ENCODE results near the gene TAS2R8. TPM values are rescaled to one million over a fixed set of nuclear protein-coding genes. Genes with fewer than 3 reads are reported as not detected.

TAS2R8 gene
- total RNA-seq, 1 experiment from 2014 or later: not detected

- DNase-seq (ENCODE audit: extremely low read depth, low read depth): no peak
Observed at GRCh38 chr12:10756194-10756593, 50.9 kb downstream of the TAS2R8 start.

Small RNA genes within 50 kb of the gene (small RNA-seq; reads per million reads assigned to genes)
- 0 reads per million in 2 experiments for gene PRR4

Other genes with a start within 250 kb of the TAS2R8 start
- 41.6 and 47.6 TPM in 2 replicates for gene MAGOHB, start 193.7 kb downstream of the TAS2R8 start, total RNA-seq (2014; rRNA removed; shearing (Covaris generic))
- 0.38 and 0.89 TPM in 2 replicates for gene STYK1, start 133.2 kb downstream of the TAS2R8 start, total RNA-seq (2014; rRNA removed; shearing (Covaris generic))
- gene YBX3, start 84.0 kb downstream of the TAS2R8 start, total RNA-seq (2014; rRNA removed; shearing (Covaris generic)): 193 and 216 TPM in 2 replicates
- not detected in 2 replicates for gene TAS2R7, start 4.7 kb downstream of the TAS2R8 start, total RNA-seq (2014; rRNA removed; shearing (Covaris generic))
- gene TAS2R9, start 2.9 kb upstream of the TAS2R8 start, total RNA-seq (2014; rRNA removed; shearing (Covaris generic)): not detected in 2 replicates
- 0.25 TPM in 1 of 2 replicates, not detected in the other for gene TAS2R10, start 19.1 kb upstream of the TAS2R8 start, total RNA-seq (2014; rRNA removed; shearing (Covaris generic))
- gene PRR4, start 42.2 kb upstream of the TAS2R8 start, total RNA-seq (2014; rRNA removed; shearing (Covaris generic)): 2.2 and 4.5 TPM in 2 replicates
- gene PRH1, start 77.0 kb upstream of the TAS2R8 start, total RNA-seq (2014; rRNA removed; shearing (Covaris generic)): 4.0 and 5.0 TPM in 2 replicates
- gene TAS2R13, start 102.3 kb upstream of the TAS2R8 start, total RNA-seq (2014; rRNA removed; shearing (Covaris generic)): 0.35 and 0.87 TPM in 2 replicates
- not detected in 2 replicates for gene PRH2, start 122.0 kb upstream of the TAS2R8 start, total RNA-seq (2014; rRNA removed; shearing (Covaris generic))
- 1.5 and 2.0 TPM in 2 replicates for gene TAS2R14, start 132.0 kb upstream of the TAS2R8 start, total RNA-seq (2014; rRNA removed; shearing (Covaris generic))
- gene TAS2R50, start 179.6 kb upstream of the TAS2R8 start, total RNA-seq (2014; rRNA removed; shearing (Covaris generic)): 0.43 and 1.9 TPM in 2 replicates
- 0.84 and 1.8 TPM in 2 replicates for gene TAS2R20, start 191.0 kb upstream of the TAS2R8 start, total RNA-seq (2014; rRNA removed; shearing (Covaris generic))
- 1.8 and 1.9 TPM in 2 replicates for gene TAS2R19, start 215.3 kb upstream of the TAS2R8 start, total RNA-seq (2014; rRNA removed; shearing (Covaris generic))
- 1.7 and 2.7 TPM in 2 replicates for gene TAS2R31, start 224.1 kb upstream of the TAS2R8 start, total RNA-seq (2014; rRNA removed; shearing (Covaris generic))